Activated naive CD4-positive, alpha-beta T cell (primary cell): ENCODE data around the gene ATXN7.

Source experiments
- DNase-seq, 4 experiments: peaks; one replicate each; lab custom pipeline; 2025; lab: John Stamatoyannopoulos, UW

ATXN7 gene

DNA sequence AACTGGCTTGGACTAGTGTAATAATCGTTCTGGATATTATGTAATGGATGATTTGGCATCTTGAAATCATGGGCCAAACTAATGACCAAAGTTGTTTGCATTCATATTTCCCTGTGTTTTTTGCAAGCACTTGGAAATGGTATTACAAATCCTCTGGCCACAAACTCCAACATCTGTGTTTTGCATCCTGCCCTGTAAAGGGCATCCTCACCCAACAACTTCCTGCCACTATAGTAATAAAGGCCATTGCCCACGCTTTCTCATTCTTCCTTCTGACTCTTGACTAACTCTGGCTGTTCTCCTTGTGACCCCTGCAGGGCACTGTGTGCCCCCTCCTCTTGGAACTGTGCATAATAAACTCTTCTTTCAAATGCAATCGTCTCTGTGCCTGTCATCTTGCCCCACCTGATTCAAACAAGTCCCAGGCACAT lies 185.0 kb downstream of the ATXN7 start:
- DNase-seq, result no peak

DNA sequence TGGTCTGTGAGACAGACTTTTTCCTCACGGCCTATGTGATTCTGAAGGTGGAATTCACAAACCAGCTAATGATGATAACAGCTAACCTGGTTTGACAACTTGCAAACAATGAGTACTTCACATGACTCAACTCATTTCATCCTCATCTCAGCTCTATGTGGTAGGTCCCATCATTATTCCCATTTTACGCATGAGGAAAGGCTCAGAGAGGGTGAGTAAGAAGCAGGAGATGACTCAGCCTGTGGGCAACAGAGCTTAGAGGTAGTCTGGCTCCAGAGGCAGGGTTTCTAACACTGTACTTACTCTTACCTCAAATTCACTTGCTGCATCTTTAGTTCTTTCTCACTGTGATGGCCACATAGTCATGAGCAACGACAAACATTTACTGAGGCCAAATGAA lies 185.5 kb downstream of the ATXN7 start:
- no peak for DNase-seq

DNA sequence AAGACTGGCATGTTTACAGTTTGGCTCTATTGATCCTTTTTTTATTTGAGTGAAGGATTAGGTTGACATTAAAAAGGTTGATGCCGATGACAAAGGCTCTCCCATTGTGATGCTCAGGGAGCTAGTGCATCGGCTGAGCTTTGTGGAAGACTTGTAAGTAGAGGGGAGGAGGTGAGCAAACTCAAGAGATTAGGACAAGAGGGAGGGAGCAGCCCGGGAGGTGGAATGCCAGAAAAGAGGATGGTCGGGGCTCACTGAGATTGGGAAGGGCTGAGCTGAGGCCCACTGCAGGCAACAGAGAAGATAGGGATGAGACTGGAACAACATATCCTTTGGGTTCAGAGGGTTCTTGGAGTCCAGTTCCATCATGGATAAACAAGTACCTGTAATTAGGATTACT lies 186.2 kb downstream of the ATXN7 start:
- DNase-seq, result no peak
